Ascending aorta (tissue), 2 donors: Measurements from ENCODE around the gene OTOP1. TPM values are rescaled to one million over a fixed set of nuclear protein-coding genes. Genes with fewer than 3 reads are reported as not detected.
"Not testable (repeated sequence)": the region's sequence is repeated elsewhere in the genome, so short reads cannot be mapped to it uniquely, and the experiment has no call there.

Experiments
- DNase-seq, 2 donors: peaks; one replicate each; pipeline ENCODE4 v3.0.0-alpha.2; 2019; ENCODE audit warnings: low spot score in 2 of 2
- H3K27ac ChIP-seq, 2 donors: fragments of 200-600 bp; sonication (generic); one replicate each; pipeline ENCODE4 v1.5.1; 2016 to 2017; ENCODE audit warnings: mild to moderate bottlenecking in 1 of 2
- H3K27me3 ChIP-seq: fragments of 200-600 bp; sonication (generic); one replicate; pipeline ENCODE4 v1.5.1; 2017
- H3K36me3 ChIP-seq, 2 donors: fragments of 200-600 bp; sonication (generic); one replicate each; pipeline ENCODE4 v1.5.1; 2016
- H3K4me1 ChIP-seq, 2 donors: fragments of 200-600 bp; sonication (generic); one replicate each; pipeline ENCODE4 v1.5.1; 2016 to 2017; ENCODE audit warnings: mild to moderate bottlenecking in 1 of 2
- H3K4me3 ChIP-seq, 2 donors: fragments of 200-600 bp; sonication (generic); one replicate each; pipeline ENCODE4 v1.5.1; 2016 to 2017; ENCODE audit warnings: mild to moderate bottlenecking in 1 of 2
- H3K9me3 ChIP-seq, 2 donors: fragments of 200-600 bp; sonication (generic); one replicate each; pipeline ENCODE4 v1.5.1; 2016
- CTCF ChIP-seq, 3 experiments: fragments of 200-600 bp in 2 of 3; fragments of 450-650 bp in 1 of 3; sonication (generic) in 2 of 3; IDR thresholded peaks; one replicate each; pipeline ENCODE4 v1.5.1; 2016 to 2019; ENCODE audit warnings: antibody characterized with exemption in 3 of 3, mild to moderate bottlenecking in 1 of 3, moderate library complexity in 1 of 3
- intact Hi-C: fragments of 100-400 bp; cut with DNase I; formaldehyde crosslinking; loops from one replicate; pipeline ENCODE4 v1.15.1; 2023
- total RNA-seq: library from RNA; depleted of rRNA; stranded (reverse); fragments of >200 nt; gene quantifications from one replicate; pipeline ENCODE4 v1.1.0, GENCODE V29; 2016

Gene OTOP1
- total RNA-seq, 1 donor from 2014 or later: not detected

GRCh38 chr4:4206204-4206603 is 20.5 kb downstream of the OTOP1 start:
- Histone ChIP-seq H3K9me3 (no peaks in the 10 kb centered on the region), H3K36me3 (no peaks in the 10 kb centered on the region), H3K27ac (no peak overlapping the region), H3K4me3 (no peak overlapping the region), H3K4me1 (no peaks in the 10 kb centered on the region), H3K27me3 (no peaks in the 10 kb centered on the region)
- no peak for TF ChIP-seq CTCF (IDR thresholded peaks at IDR 0.05)
- no peak for DNase-seq
- intact Hi-C loops: no loop called here

GRCh38 chr4:4204401-4204745 is 22.4 kb downstream of the OTOP1 start:
- TF ChIP-seq CTCF (IDR thresholded peaks at IDR 0.05): no peak
- H3K36me3 ChIP-seq: no peaks in the 10 kb centered on the region

GRCh38 chr4:4203688-4204400 is 22.9 kb downstream of the OTOP1 start:
- no peak overlapping the region for H3K4me3 ChIP-seq
- H3K9me3 ChIP-seq: no peaks in the 10 kb centered on the region
- no peak for TF ChIP-seq CTCF (IDR thresholded peaks at IDR 0.05)
- no peak overlapping the region for H3K27ac ChIP-seq
- no peak for DNase-seq
- H3K36me3 ChIP-seq: no peaks in the 10 kb centered on the region
- H3K4me1 ChIP-seq: no peaks in the 10 kb centered on the region
- no peaks in the 10 kb centered on the region for H3K27me3 ChIP-seq
- intact Hi-C loops: no loop called here

More at GRCh38 chr4:4204401-4204745, 22.4 kb downstream of the OTOP1 start:
- intact Hi-C loops: no loop called here
- no peak overlapping the region for H3K27ac ChIP-seq
- no peaks in the 10 kb centered on the region for H3K27me3 ChIP-seq
- no peak for DNase-seq
- no peaks in the 10 kb centered on the region for H3K9me3 ChIP-seq
- H3K4me1 ChIP-seq: no peaks in the 10 kb centered on the region
- no peak overlapping the region for H3K4me3 ChIP-seq

- intact Hi-C loops: no loop called here
These were observed 24.2 kb downstream of the OTOP1 start for GRCh38 chr4:4202510-4202909.

GRCh38 chr4:4200624-4201023 is 26.1 kb downstream of the OTOP1 start:
- H3K4me3 ChIP-seq: no peak overlapping the region
- no peak for DNase-seq
- H3K27ac ChIP-seq: no peak overlapping the region
- no peaks in the 10 kb centered on the region for H3K27me3 ChIP-seq
- intact Hi-C loops: no loop called here
- no peaks in the 10 kb centered on the region for H3K4me1 ChIP-seq
- no peaks in the 10 kb centered on the region for H3K9me3 ChIP-seq
- no peak for TF ChIP-seq CTCF (IDR thresholded peaks at IDR 0.05)
- H3K36me3 ChIP-seq: no peaks in the 10 kb centered on the region

More at GRCh38 chr4:4202510-4202909, 24.2 kb downstream of the OTOP1 start:
- no peak for DNase-seq
- Histone ChIP-seq H3K4me3 (no peak overlapping the region), H3K27ac (no peak overlapping the region), H3K36me3 (no peaks in the 10 kb centered on the region), H3K4me1 (no peaks in the 10 kb centered on the region), H3K9me3 (no peaks in the 10 kb centered on the region), H3K27me3 (no peaks in the 10 kb centered on the region)
- TF ChIP-seq CTCF (IDR thresholded peaks at IDR 0.05): no peak

GRCh38 chr4:4195354-4195753 is 31.4 kb downstream of the OTOP1 start:
- intact Hi-C loops: no loop called here
- H3K9me3 ChIP-seq: no peaks in the 10 kb centered on the region
- no peak for TF ChIP-seq CTCF (IDR thresholded peaks at IDR 0.05)
- no peak overlapping the region for H3K4me3 ChIP-seq
- H3K4me1 ChIP-seq: no peaks in the 10 kb centered on the region
- DNase-seq: no peak
- no peaks in the 10 kb centered on the region for H3K27me3 ChIP-seq
- no peaks in the 10 kb centered on the region for H3K36me3 ChIP-seq
- no peak overlapping the region for H3K27ac ChIP-seq

GRCh38 chr4:4188557-4188956 is 38.2 kb downstream of the OTOP1 start:
- H3K4me3 ChIP-seq, H3K27ac ChIP-seq, intact Hi-C loops, H3K36me3 ChIP-seq, H3K27me3 ChIP-seq, H3K4me1 ChIP-seq, DNase-seq, H3K9me3 ChIP-seq: not testable (repeated sequence)
